H9 (cell line): Measurements from ENCODE around the gene GRIN2D. TPM values are rescaled to one million over a fixed set of nuclear protein-coding genes. Genes with fewer than 3 reads are reported as not detected.

Experiments used
- DNase-seq: peaks from one replicate; pipeline ENCODE4 v3.0.0-alpha.2; 2017
- H2AFZ ChIP-seq: one replicate; pipeline ENCODE4 v1.6.1; 2013; ENCODE audit warnings: mild to moderate bottlenecking, low read length, control low read depth, moderate library complexity
- H2AK5ac ChIP-seq: 2 replicates; pipeline ENCODE4 v1.6.1; 2013; ENCODE audit warnings: low read length, control low read depth, mixed read lengths; ENCODE audit not compliant: insufficient read length
- H2BK120ac ChIP-seq: one replicate; pipeline ENCODE4 v1.6.1; 2013; ENCODE audit warnings: low read depth, mild to moderate bottlenecking, low read length, control low read depth, inconsistent platforms; ENCODE audit not compliant: poor library complexity, severe bottlenecking
- H2BK12ac ChIP-seq: 2 replicates; pipeline ENCODE4 v1.6.1; 2013; ENCODE audit warnings: low read length, control low read depth, mixed read lengths, low read depth; ENCODE audit not compliant: insufficient read length
- H2BK15ac ChIP-seq: 2 replicates; pipeline ENCODE4 v1.6.1; 2013; ENCODE audit warnings: low read depth, low read length, control low read depth
- H2BK20ac ChIP-seq: one replicate; pipeline ENCODE4 v1.6.1; 2013; ENCODE audit warnings: low read depth, mild to moderate bottlenecking, low read length, control low read depth, inconsistent platforms; ENCODE audit not compliant: poor library complexity, severe bottlenecking
- H2BK5ac ChIP-seq: 2 replicates; pipeline ENCODE4 v1.6.1; 2013; ENCODE audit warnings: low read length, control low read depth, mixed read lengths; ENCODE audit not compliant: insufficient read length
- H3K14ac ChIP-seq: 2 replicates; pipeline ENCODE4 v1.6.1; 2013; ENCODE audit warnings: low read length, control low read depth; ENCODE audit not compliant: insufficient read depth
- H3K18ac ChIP-seq: 2 replicates; pipeline ENCODE4 v1.6.1; 2013; ENCODE audit warnings: low read depth, mild to moderate bottlenecking, mixed read lengths, low read length, control low read depth; ENCODE audit not compliant: insufficient read length
- H3K23ac ChIP-seq: 2 replicates; pipeline ENCODE4 v1.6.1; 2013; ENCODE audit warnings: low read length, control low read depth, mixed read lengths, low read depth; ENCODE audit not compliant: insufficient read length
- H3K23me2 ChIP-seq: 2 replicates; pipeline ENCODE4 v1.6.1; 2013; ENCODE audit warnings: low read depth, mild to moderate bottlenecking, mixed read lengths, low read length, control low read depth; ENCODE audit not compliant: insufficient read length, poor library complexity, severe bottlenecking
- H3K27ac ChIP-seq: 2 replicates; pipeline ENCODE4 v1.5.1; 2013; ENCODE audit warnings: low read length, control low read depth, mixed read lengths, low read depth; ENCODE audit not compliant: insufficient read length
- H3K27me3 ChIP-seq: 2 replicates; pipeline ENCODE4 v1.6.1; 2013; ENCODE audit warnings: low read length, control low read depth, inconsistent platforms; ENCODE audit not compliant: insufficient read depth
- H3K4ac ChIP-seq: 2 replicates; pipeline ENCODE4 v1.6.1; 2013; ENCODE audit warnings: low read depth, mild to moderate bottlenecking, control low read depth, inconsistent platforms, low read length, moderate library complexity
- H3K4me1 ChIP-seq: 2 replicates; pipeline ENCODE4 v1.6.1; 2013; ENCODE audit warnings: low read length, control low read depth, inconsistent platforms; ENCODE audit not compliant: insufficient read depth
- H3K4me2 ChIP-seq: 2 replicates; pipeline ENCODE4 v1.6.1; 2013; ENCODE audit warnings: low read length, control low read depth, mixed read lengths; ENCODE audit not compliant: insufficient read length, insufficient read depth
- H3K56ac ChIP-seq: 2 replicates; pipeline ENCODE4 v1.6.1; 2013; ENCODE audit warnings: low read depth, mild to moderate bottlenecking, mixed read lengths, low read length, control low read depth; ENCODE audit not compliant: insufficient read length
- H3K79me1 ChIP-seq: 2 replicates; pipeline ENCODE4 v1.6.1; 2013; ENCODE audit warnings: low read depth, mild to moderate bottlenecking, moderate library complexity, low read length, control low read depth, inconsistent platforms; ENCODE audit not compliant: insufficient read depth, poor library complexity, severe bottlenecking
- H3K79me2 ChIP-seq: 2 replicates; pipeline ENCODE4 v1.6.1; 2013; ENCODE audit warnings: low read length, control low read depth, inconsistent platforms; ENCODE audit not compliant: insufficient read depth
- H3K9ac ChIP-seq: 2 replicates; pipeline ENCODE4 v1.6.1; 2013; ENCODE audit warnings: low read length, control low read depth, mixed read lengths; ENCODE audit not compliant: insufficient read length; ENCODE audit errors: extremely low read depth
- H3K9me3 ChIP-seq: one replicate; pipeline ENCODE4 v1.6.1; 2013; ENCODE audit warnings: low read depth, low read length, inconsistent platforms; ENCODE audit not compliant: control insufficient read depth
- H3T11ph ChIP-seq: one replicate; pipeline ENCODE4 v1.6.1; 2013; ENCODE audit warnings: mild to moderate bottlenecking, low read length, control low read depth, inconsistent platforms
- H4K20me1 ChIP-seq: one replicate; pipeline ENCODE4 v1.6.1; 2013; ENCODE audit not compliant: control insufficient read depth, insufficient read length, insufficient read depth
- H4K5ac ChIP-seq: 2 replicates; pipeline ENCODE4 v1.6.1; 2013; ENCODE audit warnings: low read depth, mild to moderate bottlenecking, mixed read lengths, low read length, control low read depth; ENCODE audit not compliant: insufficient read length
- H4K8ac ChIP-seq: replicated peaks from 2 replicates; pipeline ENCODE4 v1.6.1; 2013; ENCODE audit warnings: low read length, control low read depth, mixed read lengths, low read depth; ENCODE audit not compliant: insufficient read length
- H4K91ac ChIP-seq: 2 replicates; pipeline ENCODE4 v1.6.1; 2013; ENCODE audit warnings: low read depth, mild to moderate bottlenecking, moderate library complexity, mixed read lengths, low read length, control low read depth; ENCODE audit not compliant: insufficient read length
- H3K27ac Mint-ChIP-seq, 3 experiments: 2 replicates in 2 of 3; 3 replicates in 1 of 3; pipeline ENCODE4 v1.8.0; 2020 to 2021; ENCODE audit warnings: mixed read lengths in 3 of 3, mild to moderate bottlenecking in 1 of 3, moderate library complexity in 1 of 3
- H3K27me3 Mint-ChIP-seq: 2 replicates; pipeline ENCODE4 v1.8.0; 2021; ENCODE audit warnings: low read depth, mild to moderate bottlenecking, moderate library complexity, mixed read lengths
- H3K36me3 Mint-ChIP-seq, 3 experiments: 2 replicates in 2 of 3; 3 replicates in 1 of 3; pipeline ENCODE4 v1.8.0; 2020 to 2021; ENCODE audit warnings: low read depth in 3 of 3, mixed read lengths in 3 of 3; ENCODE audit not compliant: insufficient read depth in 1 of 3
- H3K4me1 Mint-ChIP-seq, 2 experiments: 2 replicates each; pipeline ENCODE4 v1.8.0; 2020; ENCODE audit warnings: mixed read lengths in 2 of 2
- H3K4me3 Mint-ChIP-seq, 2 experiments: 2 replicates in 1 of 2; 3 replicates in 1 of 2; pipeline ENCODE4 v1.8.0; 2020 to 2021; ENCODE audit warnings: mild to moderate bottlenecking in 2 of 2, mixed read lengths in 2 of 2, moderate library complexity in 1 of 2
- H3K9me3 Mint-ChIP-seq, 2 experiments: 2 replicates in 1 of 2; 3 replicates in 1 of 2; pipeline ENCODE4 v1.8.0; 2020; ENCODE audit warnings: mild to moderate bottlenecking in 2 of 2, mixed read lengths in 2 of 2, moderate library complexity in 1 of 2
- WGBS: extraction: QIAGEN DNeasy Blood & Tissue Kit; methylation state at CpG from one replicate; pipeline ENCODE4 v1.1.7; 2013; ENCODE audit warnings: missing lambda C conversion rate, low lambda C conversion rate, mixed read lengths; ENCODE audit not compliant: insufficient read length; ENCODE audit errors: extremely low coverage; 5-methylcytosine and 5-hydroxymethylcytosine counted together
- total RNA-seq: library from RNA; stranded (reverse); gene quantifications from 2 replicates; pipeline ENCODE4 v1.2.1, GENCODE V29; 2021
- TF ChIP-seq, protein P1 (sequence below): fragments of 200-600 bp; sonication (generic); conservative IDR thresholded peaks from 3 replicates; pipeline ENCODE4 v1.8.0; 2021; ENCODE audit warnings: antibody characterized with exemption, mild to moderate bottlenecking

GRIN2D gene
- total RNA-seq, 1 experiment from 2014 or later: 5.9 TPM

DNA sequence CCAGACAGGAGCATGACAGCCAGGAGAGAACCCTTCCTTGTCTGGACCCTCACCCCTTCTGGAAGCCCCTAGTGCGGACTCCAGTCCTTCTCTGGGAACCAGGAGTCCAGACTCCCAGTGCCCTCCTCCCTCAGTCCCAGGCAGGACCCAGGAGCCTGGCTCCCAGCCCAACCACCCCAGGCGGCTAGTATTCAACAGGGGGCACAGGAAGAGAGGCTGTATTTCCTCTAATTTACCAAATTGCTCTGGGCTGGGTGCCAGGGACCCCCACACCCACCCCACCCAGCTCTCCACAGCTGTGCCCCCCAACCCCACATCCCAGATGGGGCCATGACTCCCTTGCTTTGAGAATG lies 3.3 kb downstream of the GRIN2D start:
- H3K4me3 Mint-ChIP-seq: peak overlapping the region in 1 of 2 experiments; percentile 24; a peak in 2 of 5 replicates
- Histone ChIP-seq H4K8ac (no peak overlapping the region), H3K27ac (no peak overlapping the region), H4K5ac (no peak overlapping the region), H3K4ac (no peak overlapping the region), H3T11ph (no peak overlapping the region), H4K20me1 (no peaks in the 10 kb centered on the region), H2BK20ac (no peak overlapping the region), H3K23ac (no peak overlapping the region), H2BK15ac (no peak overlapping the region), H3K79me2 (no peaks in the 10 kb centered on the region; the same call in 1 of the 2 replicates), H3K27me3 (peaks cover 8% of the 10 kb centered on the region; the same call in 1 of the 2 replicates), H3K79me1 (no peaks in the 10 kb centered on the region), H3K9me3 (no peaks in the 10 kb centered on the region), H3K14ac (no peak overlapping the region), H3K56ac (no peak overlapping the region), H3K23me2 (peaks cover 20% of the 10 kb centered on the region), H2AFZ (no peak overlapping the region), H3K9ac (no peak overlapping the region), H2BK120ac (no peak overlapping the region), H3K18ac (no peak overlapping the region), H2AK5ac (no peak overlapping the region), H2BK5ac (no peak overlapping the region), H2BK12ac (no peak overlapping the region), H3K4me1 (peaks cover 6% of the 10 kb centered on the region; the same call in 1 of the 2 replicates), H4K91ac (no peak overlapping the region), H3K4me2 (no peak overlapping the region)
- WGBS: no CpG with 5 or more reads among the region's 2 CpGs
- H3K9me3 Mint-ChIP-seq: no peaks in the 10 kb centered on the region; a peak in 1 of 5 replicates
- DNase-seq: no peak
- H3K27ac Mint-ChIP-seq: no peak overlapping the region
- TF ChIP-seq, protein P1, sequence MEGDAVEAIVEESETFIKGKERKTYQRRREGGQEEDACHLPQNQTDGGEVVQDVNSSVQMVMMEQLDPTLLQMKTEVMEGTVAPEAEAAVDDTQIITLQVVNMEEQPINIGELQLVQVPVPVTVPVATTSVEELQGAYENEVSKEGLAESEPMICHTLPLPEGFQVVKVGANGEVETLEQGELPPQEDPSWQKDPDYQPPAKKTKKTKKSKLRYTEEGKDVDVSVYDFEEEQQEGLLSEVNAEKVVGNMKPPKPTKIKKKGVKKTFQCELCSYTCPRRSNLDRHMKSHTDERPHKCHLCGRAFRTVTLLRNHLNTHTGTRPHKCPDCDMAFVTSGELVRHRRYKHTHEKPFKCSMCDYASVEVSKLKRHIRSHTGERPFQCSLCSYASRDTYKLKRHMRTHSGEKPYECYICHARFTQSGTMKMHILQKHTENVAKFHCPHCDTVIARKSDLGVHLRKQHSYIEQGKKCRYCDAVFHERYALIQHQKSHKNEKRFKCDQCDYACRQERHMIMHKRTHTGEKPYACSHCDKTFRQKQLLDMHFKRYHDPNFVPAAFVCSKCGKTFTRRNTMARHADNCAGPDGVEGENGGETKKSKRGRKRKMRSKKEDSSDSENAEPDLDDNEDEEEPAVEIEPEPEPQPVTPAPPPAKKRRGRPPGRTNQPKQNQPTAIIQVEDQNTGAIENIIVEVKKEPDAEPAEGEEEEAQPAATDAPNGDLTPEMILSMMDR: no peak
- peaks cover 51 to 79% of the 10 kb centered on the region in 2 experiments for H3K4me1 Mint-ChIP-seq
- H3K27me3 Mint-ChIP-seq: peaks cover 59% of the 10 kb centered on the region
- no peaks in the 10 kb centered on the region; a peak in 1 of 7 replicates for H3K36me3 Mint-ChIP-seq
